Neutrophil (primary cell): ENCODE data around the gene ADGRD1.

ENCODE experiments used
- H3K27ac ChIP-seq: fragments of 200-600 bp; sonication (generic); 2 replicates; pipeline ENCODE4 v1.5.1; 2016; ENCODE audit warnings: mild to moderate bottlenecking, moderate library complexity
- H3K27me3 ChIP-seq: fragments of 200-600 bp; sonication (generic); 2 replicates; pipeline ENCODE4 v1.6.0; 2016; ENCODE audit warnings: mild to moderate bottlenecking
- H3K36me3 ChIP-seq: fragments of 200-600 bp; sonication (generic); 2 replicates; pipeline ENCODE4 v1.5.1; 2017
- H3K4me1 ChIP-seq, 2 experiments: fragments of 200-600 bp in 1 of 2; sonication (generic) in 1 of 2; 1 replicate in 1 of 2; 2 replicates in 1 of 2; pipeline versions ENCODE4 v1.5.1 to v1.6.1; 2013 to 2016; ENCODE audit warnings: low read depth in 1 of 2, low read length in 1 of 2, mild to moderate bottlenecking in 1 of 2, moderate library complexity in 1 of 2; ENCODE audit not compliant: control insufficient read depth in 1 of 2, insufficient read depth in 1 of 2
- H3K4me3 ChIP-seq, 2 experiments: fragments of 200-600 bp in 1 of 2; sonication (generic) in 1 of 2; 1 replicate in 1 of 2; 2 replicates in 1 of 2; pipeline ENCODE4 v1.5.1; 2013 to 2016; ENCODE audit warnings: low read depth in 1 of 2, low read length in 1 of 2, mild to moderate bottlenecking in 1 of 2, moderate library complexity in 1 of 2
- H3K9me3 ChIP-seq: fragments of 200-600 bp; sonication (generic); 2 replicates; pipeline ENCODE4 v1.5.1; 2016
- CTCF ChIP-seq: fragments of 200-600 bp; sonication (generic); IDR thresholded peaks from 2 replicates; pipeline ENCODE4 v1.5.1; 2016; ENCODE audit warnings: antibody characterized with exemption

The ADGRD1 gene

GRCh38 chr12:131102493-131102931 is 148.8 kb downstream of the ADGRD1 start:
- Histone ChIP-seq H3K4me3 (no peak overlapping the region), H3K27me3 (peaks cover 17% of the 10 kb centered on the region), H3K4me1 (no peaks in the 10 kb centered on the region), H3K9me3 (no peaks in the 10 kb centered on the region), H3K27ac (no peak overlapping the region), H3K36me3 (no peaks in the 10 kb centered on the region)
- no peak for TF ChIP-seq CTCF

- H3K4me3 ChIP-seq = no peak overlapping the region
- no peak for TF ChIP-seq CTCF
- no peaks in the 10 kb centered on the region for H3K36me3 ChIP-seq
- no peak overlapping the region for H3K27ac ChIP-seq
- no peaks in the 10 kb centered on the region for H3K4me1 ChIP-seq
- H3K9me3 ChIP-seq = no peaks in the 10 kb centered on the region
- H3K27me3 ChIP-seq = peaks cover 17% of the 10 kb centered on the region
Measured at GRCh38 chr12:131102991-131103668, 149.4 kb downstream of the ADGRD1 start.

- H3K4me3 ChIP-seq = no peak overlapping the region
- no peaks in the 10 kb centered on the region for H3K9me3 ChIP-seq
- no peaks in the 10 kb centered on the region for H3K4me1 ChIP-seq
- H3K27me3 ChIP-seq = peaks cover 17% of the 10 kb centered on the region
- TF ChIP-seq CTCF = no peak
- H3K27ac ChIP-seq = no peak overlapping the region
- H3K36me3 ChIP-seq = no peaks in the 10 kb centered on the region
Measured at GRCh38 chr12:131103669-131104462, 150.2 kb downstream of the ADGRD1 start.

- peak; percentile 14 for TF ChIP-seq CTCF
- H3K27me3 ChIP-seq = peaks cover 17% of the 10 kb centered on the region
- H3K4me3 ChIP-seq = no peak overlapping the region
- no peak overlapping the region for H3K27ac ChIP-seq
- no peaks in the 10 kb centered on the region for H3K36me3 ChIP-seq
- no peaks in the 10 kb centered on the region for H3K4me1 ChIP-seq
- no peaks in the 10 kb centered on the region for H3K9me3 ChIP-seq
Measured at GRCh38 chr12:131104463-131105350, 151.0 kb downstream of the ADGRD1 start.

- peaks cover 17% of the 10 kb centered on the region for H3K27me3 ChIP-seq
- H3K4me3 ChIP-seq = no peak overlapping the region
- no peak overlapping the region for H3K27ac ChIP-seq
- no peaks in the 10 kb centered on the region for H3K4me1 ChIP-seq
- H3K9me3 ChIP-seq = no peaks in the 10 kb centered on the region
- no peak for TF ChIP-seq CTCF
- H3K36me3 ChIP-seq = no peaks in the 10 kb centered on the region
Measured at GRCh38 chr12:131105351-131105735, 151.6 kb downstream of the ADGRD1 start.
